ENCODE measurements around the gene CDC42SE2.
"Not testable (repeated sequence)": the region's sequence is repeated elsewhere in the genome, so short reads cannot be mapped to it uniquely, and the experiment has no call there.

Gene CDC42SE2

GRCh38 chr5:131324303-131324702, 60.5 kb downstream of the CDC42SE2 start:
- DNase-seq = no peak

- DNase-seq = no peak
Observed at GRCh38 chr5:131328536-131329285, 64.9 kb downstream of the CDC42SE2 start.

GRCh38 chr5:131329286-131329560, 65.4 kb downstream of the CDC42SE2 start:
- no peak for DNase-seq

- DNase-seq = no peak
Observed at GRCh38 chr5:131330031-131330430, 66.2 kb downstream of the CDC42SE2 start.

GRCh38 chr5:131335756-131336155, 71.9 kb downstream of the CDC42SE2 start:
- not testable (repeated sequence) for DNase-seq

GRCh38 chr5:131336801-131337200, 72.9 kb downstream of the CDC42SE2 start:
- DNase-seq = not testable (repeated sequence)

GRCh38 chr5:131337240-131338050, 73.6 kb downstream of the CDC42SE2 start:
- DNase-seq = not testable (repeated sequence)

- DNase-seq = no peak
Observed at GRCh38 chr5:131338051-131338453, 74.2 kb downstream of the CDC42SE2 start.

- not testable (repeated sequence) for DNase-seq
Observed at GRCh38 chr5:131344288-131344687, 80.4 kb downstream of the CDC42SE2 start.

GRCh38 chr5:131346204-131346603, 82.4 kb downstream of the CDC42SE2 start:
- DNase-seq = not testable (repeated sequence)

GRCh38 chr5:131353991-131354390, 90.1 kb downstream of the CDC42SE2 start:
- DNase-seq = no peak

- DNase-seq = no peak
Observed at GRCh38 chr5:131355971-131356528, 92.2 kb downstream of the CDC42SE2 start.

GRCh38 chr5:131356619-131357018, 92.8 kb downstream of the CDC42SE2 start:
- no peak for DNase-seq

- no peak for DNase-seq
Observed at GRCh38 chr5:131357739-131358561, 94.1 kb downstream of the CDC42SE2 start.

- DNase-seq = no peak
Observed at GRCh38 chr5:131361677-131362315, 97.9 kb downstream of the CDC42SE2 start.

GRCh38 chr5:131363811-131364506, 100.1 kb downstream of the CDC42SE2 start:
- DNase-seq = no peak

- no peak for DNase-seq
Observed at GRCh38 chr5:131364507-131365050, 100.7 kb downstream of the CDC42SE2 start.

GRCh38 chr5:131366428-131366827, 102.6 kb downstream of the CDC42SE2 start:
- DNase-seq = no peak

GRCh38 chr5:131367219-131367860, 103.5 kb downstream of the CDC42SE2 start:
- DNase-seq = no peak

- no peak for DNase-seq
Observed at GRCh38 chr5:131368866-131369265, 105.0 kb downstream of the CDC42SE2 start.

GRCh38 chr5:131369558-131369957, 105.7 kb downstream of the CDC42SE2 start:
- DNase-seq = no peak
